GM23248 (cell line): ENCODE results near the gene ALKBH3. TPM values are rescaled to one million over a fixed set of nuclear protein-coding genes. Genes with fewer than 3 reads are reported as not detected.

Experiments used
- DNase-seq: peaks from one replicate; pipeline ENCODE4 v3.0.0-alpha.2; 2015
- H2AFZ ChIP-seq: fragments of 200-600 bp; sonication (generic); 2 replicates; pipeline ENCODE4 v1.6.1; 2016; ENCODE audit warnings: antibody characterized with exemption
- H3F3A ChIP-seq: fragments of 200-600 bp; sonication (generic); 2 replicates; pipeline ENCODE4 v1.6.1; 2016; ENCODE audit warnings: mild to moderate bottlenecking, antibody characterized with exemption, mixed run types; ENCODE audit not compliant: insufficient read depth
- H3K27ac ChIP-seq: fragments of 200-600 bp; sonication (generic); 2 replicates; pipeline ENCODE4 v1.5.1; 2016; ENCODE audit warnings: mild to moderate bottlenecking
- H3K27me3 ChIP-seq: fragments of 200-600 bp; sonication (generic); replicated peaks from 2 replicates; pipeline ENCODE4 v1.6.1; 2016; ENCODE audit warnings: mild to moderate bottlenecking; ENCODE audit not compliant: insufficient read depth
- H3K36me3 ChIP-seq: fragments of 200-600 bp; sonication (generic); 2 replicates; pipeline ENCODE4 v1.6.1; 2016; ENCODE audit warnings: low read depth, mild to moderate bottlenecking
- H3K4me1 ChIP-seq: fragments of 200-600 bp; sonication (generic); 2 replicates; pipeline ENCODE4 v1.6.1; 2016; ENCODE audit warnings: mild to moderate bottlenecking; ENCODE audit not compliant: insufficient read depth
- H3K4me2 ChIP-seq: fragments of 200-600 bp; sonication (generic); one replicate; pipeline ENCODE4 v1.6.1; 2016; ENCODE audit warnings: mild to moderate bottlenecking; ENCODE audit not compliant: unreplicated experiment
- H3K4me3 ChIP-seq: fragments of 200-600 bp; sonication (generic); 2 replicates; pipeline ENCODE4 v1.5.1; 2016; ENCODE audit warnings: mild to moderate bottlenecking
- H3K79me2 ChIP-seq: fragments of 200-600 bp; sonication (generic); 2 replicates; pipeline ENCODE4 v1.6.1; 2016; ENCODE audit warnings: mild to moderate bottlenecking; ENCODE audit not compliant: insufficient read depth
- H3K9ac ChIP-seq: fragments of 200-600 bp; sonication (generic); 2 replicates; pipeline ENCODE4 v1.6.1; 2016; ENCODE audit warnings: mild to moderate bottlenecking
- H3K9me2 ChIP-seq: fragments of 200-600 bp; sonication (generic); 2 replicates; pipeline ENCODE4 v1.6.1; 2016; ENCODE audit warnings: mixed run types, mild to moderate bottlenecking, moderate library complexity; ENCODE audit not compliant: insufficient read depth
- H3K9me3 ChIP-seq: fragments of 200-600 bp; sonication (generic); one replicate; pipeline ENCODE4 v1.6.1; 2017; ENCODE audit warnings: low read depth
- H4K20me1 ChIP-seq: fragments of 200-600 bp; sonication (generic); 2 replicates; pipeline ENCODE4 v1.6.0; 2016; ENCODE audit not compliant: insufficient read depth
- EZH2 ChIP-seq: fragments of 200-600 bp; sonication (generic); IDR thresholded peaks from 2 replicates; pipeline ENCODE4 v1.6.1; 2018; ENCODE audit warnings: antibody characterized with exemption, mild to moderate bottlenecking; ENCODE audit not compliant: insufficient read depth, poor library complexity, severe bottlenecking
- EZH2phosphoT487 ChIP-seq: fragments of 200-600 bp; sonication (generic); IDR thresholded peaks from 2 replicates; pipeline ENCODE4 v1.6.1; 2018; ENCODE audit warnings: antibody characterized with exemption, moderate library complexity, mild to moderate bottlenecking, low read depth; ENCODE audit not compliant: insufficient read depth
- WGBS, 2 experiments: methylation state at CpG; one replicate each; pipeline ENCODE4 v1.1.6; 2015 to 2017; ENCODE audit warnings: low lambda C conversion rate in 2 of 2, low coverage in 1 of 2; ENCODE audit errors: missing lambda C conversion rate in 2 of 2; 5-methylcytosine and 5-hydroxymethylcytosine counted together
- in situ Hi-C: fragments of 300-500 bp; cut with MboI; formaldehyde crosslinking; loops from 2 replicates; pipeline ENCODE4 v1.15.0; 2020
- polyA plus RNA-seq: library from polyadenylated mRNA; unstranded; fragments of >200 nt; fragmentation: Nextera tagmentation; extraction: Ambion mirVana; gene quantifications from 2 replicates; pipeline ENCODE4 v1.2.1, GENCODE V29; 2016
- total RNA-seq: library from RNA; depleted of rRNA; stranded (reverse); fragments of >200 nt; shearing (Covaris generic); gene quantifications from 2 replicates; pipeline ENCODE4 v1.2.3, GENCODE V29; 2014

Gene ALKBH3
- total and polyA plus RNA-seq, 2 experiments from 2014 or later = 29.3 to 36.6 TPM

GRCh38 chr11:43903078-43903477, 22.4 kb downstream of the ALKBH3 start:
- WGBS, 2 experiments = 98% methylated on average over 2 of the region's 2 CpGs

GRCh38 chr11:43903969-43904368, 23.3 kb downstream of the ALKBH3 start:
- Histone ChIP-seq H3K9me2 (no peaks in the 10 kb centered on the region), H2AFZ (no peak overlapping the region), H4K20me1 (no peaks in the 10 kb centered on the region), H3K4me1 (0 out of 2 replicates have a peak, but pooled peaks cover 4% of the 10 kb centered on the region), H3K4me2 (no peak overlapping the region), H3K79me2 (peaks cover 20% of the 10 kb centered on the region), H3F3A (peaks cover 9% of the 10 kb centered on the region; the same call in 1 of the 2 replicates), H3K27ac (no peak overlapping the region), H3K9ac (no peak overlapping the region), H3K36me3 (peaks cover 18% of the 10 kb centered on the region; the same call in 1 of the 2 replicates), H3K4me3 (no peak overlapping the region), H3K9me3 (no peaks in the 10 kb centered on the region), H3K27me3 (no peaks in the 10 kb centered on the region)
- in situ Hi-C loops = loop anchor here (10.0 kb wide), 1 partner anchor 121 kb away; no protein-coding TSS in a partner anchor
- 92 to 95% methylated on average over 4 of the region's 4 CpGs for WGBS, 2 experiments
- DNase-seq = no peak
- TF ChIP-seq EZH2 = no peak
- no peak for TF ChIP-seq EZH2phosphoT487

More at GRCh38 chr11:43903078-43903477, 22.4 kb downstream of the ALKBH3 start:
- Histone ChIP-seq H3F3A (peaks cover 9% of the 10 kb centered on the region; the same call in 1 of the 2 replicates), H3K27me3 (no peaks in the 10 kb centered on the region), H3K4me2 (no peak overlapping the region), H3K27ac (no peak overlapping the region), H3K9me3 (no peaks in the 10 kb centered on the region), H3K9ac (no peak overlapping the region), H3K4me3 (no peak overlapping the region), H2AFZ (no peak overlapping the region), H3K79me2 (peaks cover 20% of the 10 kb centered on the region), H3K36me3 (peaks cover 18% of the 10 kb centered on the region; the same call in 1 of the 2 replicates), H3K4me1 (0 out of 2 replicates have a peak, but pooled peaks cover 4% of the 10 kb centered on the region), H3K9me2 (no peaks in the 10 kb centered on the region), H4K20me1 (no peaks in the 10 kb centered on the region)
- in situ Hi-C loops = loop anchor here (10.0 kb wide), 1 partner anchor 122 kb away; no protein-coding TSS in a partner anchor
- no peak for TF ChIP-seq EZH2
- TF ChIP-seq EZH2phosphoT487 = no peak
- no peak for DNase-seq

- peak overlapping the region; percentile 8 for H3K4me2 ChIP-seq
- H3K4me1 ChIP-seq = 0 out of 2 replicates have a peak, but pooled peaks cover 4% of the 10 kb centered on the region
- H3K9ac ChIP-seq = peak overlapping the region; percentile 6; the same call in 1 of the 2 replicates
- peak; percentile 70 for DNase-seq
- in situ Hi-C loops = loop anchor here (10.0 kb wide), 1 partner anchor 120 kb away; no protein-coding TSS in a partner anchor
- 0 out of 2 replicates have a peak, but pooled peaks cover 11% of the 10 kb centered on the region for H3K36me3 ChIP-seq
- no peaks in the 10 kb centered on the region for H3K27me3 ChIP-seq
- H3F3A ChIP-seq = peaks cover 9% of the 10 kb centered on the region; the same call in 1 of the 2 replicates
- no peak overlapping the region for H3K4me3 ChIP-seq
- peak overlapping the region; percentile 47 for H3K27ac ChIP-seq
- H3K79me2 ChIP-seq = peaks cover 20% of the 10 kb centered on the region
- no peak for TF ChIP-seq EZH2
- TF ChIP-seq EZH2phosphoT487 = no peak
- 0 out of 2 replicates have a peak overlapping the region, but pooled peaks have one; percentile 9 for H2AFZ ChIP-seq
- no peaks in the 10 kb centered on the region for H4K20me1 ChIP-seq
- H3K9me3 ChIP-seq = no peaks in the 10 kb centered on the region
- 65 to 67% methylated on average over 10 of the region's 10 CpGs for WGBS, 2 experiments
- no peaks in the 10 kb centered on the region for H3K9me2 ChIP-seq
Measured at GRCh38 chr11:43904742-43905535, 24.3 kb downstream of the ALKBH3 start.

GRCh38 chr11:43905813-43906241, 25.2 kb downstream of the ALKBH3 start:
- no peaks in the 10 kb centered on the region for H4K20me1 ChIP-seq
- H3K9ac ChIP-seq = no peak overlapping the region
- no peaks in the 10 kb centered on the region for H3K9me2 ChIP-seq
- H3K4me2 ChIP-seq = no peak overlapping the region
- no peak overlapping the region for H3K4me3 ChIP-seq
- no peaks in the 10 kb centered on the region for H3K27me3 ChIP-seq
- H3K4me1 ChIP-seq = 0 out of 2 replicates have a peak, but pooled peaks cover 4% of the 10 kb centered on the region
- H2AFZ ChIP-seq = no peak overlapping the region
- in situ Hi-C loops = loop anchor here (10.0 kb wide), 1 partner anchor 119 kb away; no protein-coding TSS in a partner anchor
- DNase-seq = peak; percentile 34
- no peak overlapping the region for H3K27ac ChIP-seq
- no peaks in the 10 kb centered on the region for H3K9me3 ChIP-seq
- peaks cover 20% of the 10 kb centered on the region for H3K79me2 ChIP-seq
- no peak for TF ChIP-seq EZH2
- TF ChIP-seq EZH2phosphoT487 = no peak
- 74 to 76% methylated on average over 2 of the region's 2 CpGs for WGBS, 2 experiments
- H3K36me3 ChIP-seq = 0 out of 2 replicates have a peak, but pooled peaks cover 11% of the 10 kb centered on the region
- peaks cover 9% of the 10 kb centered on the region; the same call in 1 of the 2 replicates for H3F3A ChIP-seq
